B cell (primary cell): ENCODE measurements around the gene MICA. TPM values are rescaled to one million over a fixed set of nuclear protein-coding genes. Genes with fewer than 3 reads are reported as not detected.
"Not testable (repeated sequence)": the region's sequence is repeated elsewhere in the genome, so short reads cannot be mapped to it uniquely, and the experiment has no call there.

Experiments
- ATAC-seq: fragments of 200-7000 bp; cut with Tn5 transposase; one replicate; pipeline ENCODE4 v1.10.0; 2021; ENCODE audit warnings: low read depth, mild to moderate bottlenecking, moderate number of reproducible peaks, moderate library complexity
- CTCF ChIA-PET: fragments of 350-600 bp; sonication (Branson Sonifier 250); formaldehyde crosslinking; loops from one replicate; lab custom pipeline; 2021; ENCODE audit warnings: antibody characterized with exemption, inconsistent platforms; lab: Charles Lee
- POLR2A ChIA-PET: fragments of 350-600 bp; sonication (Branson Sonifier 250); formaldehyde crosslinking; loops from one replicate; lab custom pipeline; 2021; ENCODE audit warnings: antibody characterized with exemption; lab: Charles Lee
- DNase-seq: peaks from one replicate; pipeline ENCODE4 v3.0.0; 2013
- H2AFZ ChIP-seq: 2 replicates; pipeline ENCODE4 v1.6.1; 2012; ENCODE audit warnings: mild to moderate bottlenecking, low read depth, low read length; ENCODE audit not compliant: insufficient read depth, poor library complexity, severe bottlenecking
- H3K27ac ChIP-seq, 2 donors: 1 replicate in 1 of 2; 2 replicates in 1 of 2; pipeline ENCODE4 v1.5.1; 2012 to 2013; ENCODE audit warnings: low read length in 2 of 2, mild to moderate bottlenecking in 2 of 2, moderate library complexity in 1 of 2
- H3K27me3 ChIP-seq, 4 experiments: fragments of 200-600 bp in 1 of 4; sonication (generic) in 1 of 4; replicated peaks in 1 of 4; 1 replicate in 2 of 4; 2 replicates in 2 of 4; pipeline versions ENCODE4 v1.6.1 to v1.7.0; 2013 to 2016; ENCODE audit warnings: low read length in 3 of 4, mild to moderate bottlenecking in 2 of 4, mixed read lengths in 1 of 4, moderate library complexity in 1 of 4; ENCODE audit not compliant: insufficient read depth in 4 of 4, control insufficient read depth in 3 of 4; ENCODE audit errors: control extremely low read depth in 1 of 4
- H3K36me3 ChIP-seq, 2 experiments: replicated peaks in 1 of 2; 1 replicate in 1 of 2; 2 replicates in 1 of 2; pipeline versions ENCODE4 v1.6.1 to v1.7.1; 2013; ENCODE audit warnings: low read length in 1 of 2; ENCODE audit not compliant: insufficient read depth in 2 of 2, control insufficient read depth in 1 of 2; ENCODE audit errors: control extremely low read depth in 1 of 2, extremely low read depth in 1 of 2
- H3K4me1 ChIP-seq, 2 donors: fragments of 200-600 bp in 1 of 2; sonication (generic) in 1 of 2; 1 replicate in 1 of 2; 2 replicates in 1 of 2; pipeline versions ENCODE4 v1.5.1 to v1.6.1; 2013 to 2017; ENCODE audit warnings: low read length in 2 of 2; ENCODE audit not compliant: control insufficient read depth in 2 of 2, insufficient read depth in 2 of 2
- H3K4me2 ChIP-seq: replicated peaks from 2 replicates; pipeline ENCODE3; 2012; ENCODE audit warnings: mild to moderate bottlenecking, low read depth, low read length; ENCODE audit not compliant: poor library complexity, severe bottlenecking
- H3K4me3 ChIP-seq, 5 experiments: fragments of 200-600 bp in 1 of 5; sonication (generic) in 1 of 5; 1 replicate in 3 of 5; 2 replicates in 2 of 5; pipeline versions ENCODE4 v1.5.1 to v1.7.0; 2011 to 2016; ENCODE audit warnings: low read length in 4 of 5, mild to moderate bottlenecking in 4 of 5, low read depth in 2 of 5, control low read depth in 1 of 5, moderate library complexity in 1 of 5; ENCODE audit not compliant: insufficient read depth in 1 of 5; ENCODE audit errors: control extremely low read depth in 1 of 5, extremely low read depth in 1 of 5
- H3K79me2 ChIP-seq: fragments of 200-600 bp; sonication (generic); one replicate; pipeline ENCODE4 v1.6.0; 2016; ENCODE audit warnings: low read length; ENCODE audit not compliant: control insufficient read depth, insufficient read depth
- H3K9ac ChIP-seq: fragments of 200-600 bp; sonication (generic); 2 replicates; pipeline ENCODE4 v1.6.1; 2017; ENCODE audit warnings: mild to moderate bottlenecking, low read length, moderate library complexity
- H3K9me3 ChIP-seq, 3 donors: one replicate each; pipeline versions ENCODE4 v1.6.1 to v1.7.1; 2013; ENCODE audit warnings: low read length in 2 of 3; ENCODE audit not compliant: control insufficient read depth in 2 of 3, insufficient read depth in 1 of 3; ENCODE audit errors: control extremely low read depth in 1 of 3
- H4K20me1 ChIP-seq: 2 replicates; pipeline ENCODE4 v1.6.0; 2012; ENCODE audit warnings: mild to moderate bottlenecking, low read length; ENCODE audit not compliant: insufficient read depth, control insufficient read depth, poor library complexity, severe bottlenecking
- H3K27ac Mint-ChIP-seq: one replicate; pipeline ENCODE4 v1.8.0; 2021; ENCODE audit warnings: mixed read lengths
- H3K27me3 Mint-ChIP-seq: one replicate; pipeline ENCODE4 v1.8.0; 2021; ENCODE audit warnings: mixed read lengths
- H3K4me1 Mint-ChIP-seq: one replicate; pipeline ENCODE4 v1.8.0; 2021; ENCODE audit warnings: mixed read lengths
- H3K4me3 Mint-ChIP-seq: one replicate; pipeline ENCODE4 v1.8.0; 2021; ENCODE audit warnings: mixed read lengths
- H3K9me3 Mint-ChIP-seq: one replicate; pipeline ENCODE4 v1.8.0; 2022; ENCODE audit warnings: mixed read lengths; ENCODE audit not compliant: insufficient read depth
- EZH2 ChIP-seq: IDR thresholded peaks from 2 replicates; pipeline ENCODE4 v1.6.1; 2012; ENCODE audit warnings: borderline replicate concordance, low read depth, mild to moderate bottlenecking, moderate library complexity, low read length; ENCODE audit not compliant: insufficient read depth, poor library complexity, severe bottlenecking
- WGBS: methylation state at CpG from one replicate; pipeline ENCODE4 v1.1.5; 2013; ENCODE audit warnings: missing lambda C conversion rate; ENCODE audit not compliant: insufficient coverage; 5-methylcytosine and 5-hydroxymethylcytosine counted together
- intact Hi-C: fragments of 100-400 bp; cut with micrococcal nuclease; formaldehyde crosslinking; loops from one replicate; pipeline ENCODE4 v1.10.0; 2022
- polyA plus RNA-seq: library from polyadenylated mRNA; depleted of rRNA; stranded (reverse); fragments of >200 nt; gene quantifications from 2 replicates; pipeline ENCODE4 v1.2.3, GENCODE V29; 2012
- total RNA-seq, 2 donors: library from RNA; stranded (reverse); fragments of 120-200 nt in 1 of 2; gene quantifications; 1 replicate in 1 of 2; 2 replicates in 1 of 2; pipeline versions ENCODE4 v1.2.3 to v1.2.4, GENCODE V29; 2013 to 2022
- TF ChIP-seq, protein P1 (sequence below): fragments of 200-600 bp; IDR thresholded peaks from one replicate; pipeline ENCODE4 v1.8.0; 2022; ENCODE audit warnings: antibody characterized with exemption, mild to moderate bottlenecking

MICA gene
- total and polyA plus RNA-seq, 2 donors (not counting 1 experiment from before 2014, with no cell fraction given): 13.9 to 28.5 TPM

GRCh38 chr6:31412506-31412905 is 9.1 kb downstream of the MICA start:
- no peak overlapping the region for H3K27ac ChIP-seq

DNA sequence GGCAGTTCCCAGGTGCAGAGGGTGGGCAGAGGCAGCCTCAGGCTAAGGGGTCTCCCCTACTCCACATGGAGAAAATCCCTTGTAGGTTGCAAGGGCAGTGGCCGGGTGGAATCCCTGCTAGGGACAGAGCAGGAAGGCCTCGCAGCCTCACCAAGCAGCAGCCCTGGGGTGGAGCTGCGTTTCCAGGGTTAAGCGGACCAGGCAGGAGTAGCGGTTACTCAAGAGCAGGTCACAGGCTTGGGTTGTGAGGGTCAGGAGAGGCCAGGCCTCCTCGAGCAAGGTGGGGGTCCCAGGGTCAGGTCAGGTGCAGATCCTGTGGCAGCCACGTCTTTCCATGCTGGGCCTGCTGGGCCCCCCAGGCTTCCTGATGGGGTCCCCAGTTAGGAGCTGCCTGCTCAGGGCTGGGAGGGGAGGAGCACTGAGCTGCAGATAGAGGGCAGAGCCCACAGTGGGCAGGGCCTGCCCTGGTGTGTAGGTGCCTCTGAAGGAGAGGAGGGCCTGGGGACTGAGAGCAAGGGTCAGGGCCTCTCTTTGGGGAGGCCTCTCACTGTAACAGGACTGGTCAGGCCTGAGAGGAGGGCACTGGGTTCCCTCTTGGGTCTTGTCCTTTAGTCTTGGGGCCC is 10.9 kb downstream of the MICA start:
- H3K4me1 Mint-ChIP-seq: peaks cover 12% of the 10 kb centered on the region
- POLR2A ChIA-PET, H3K27ac ChIP-seq, H3K4me3 Mint-ChIP-seq, H3K27me3 Mint-ChIP-seq, ATAC-seq, H3K4me2 ChIP-seq, H3K4me3 ChIP-seq, DNase-seq, H3K4me1 ChIP-seq, H2AFZ ChIP-seq, intact Hi-C loops, H3K9me3 Mint-ChIP-seq, H3K27ac Mint-ChIP-seq, H3K27me3 ChIP-seq, H3K9ac ChIP-seq: not testable (repeated sequence)
- peaks cover 40% of the 10 kb centered on the region for H4K20me1 ChIP-seq
- H3K9me3 ChIP-seq: peaks cover 0 to 12% (median 4%) of the 10 kb centered on the region in 3 donors
- peaks cover 26% of the 10 kb centered on the region for H3K79me2 ChIP-seq
- 91% methylated on average over 7 of the region's 7 CpGs for WGBS
- CTCF ChIA-PET: interaction anchor here (1.0 kb wide), 1 partner anchor 26 kb away, joined by 3 read pairs; no protein-coding TSS in a partner anchor
- H3K36me3 ChIP-seq: peaks cover 4 to 38% of the 10 kb centered on the region in 2 experiments

More at GRCh38 chr6:31412506-31412905, 9.1 kb downstream of the MICA start:
- Histone ChIP-seq H3K9me3 (peaks cover 0 to 4% (median 4%) of the 10 kb centered on the region in 3 donors), H3K79me2 (peaks cover 43% of the 10 kb centered on the region), H3K9ac (no peak overlapping the region), H3K4me1 (peaks cover 0 to 4% of the 10 kb centered on the region in 2 donors), H3K27me3 (no peaks in the 10 kb centered on the region), H4K20me1 (peaks cover 51% of the 10 kb centered on the region), H3K4me2 (no peak overlapping the region), H3K4me3 (no peak overlapping the region), H2AFZ (no peak overlapping the region), H3K36me3 (peaks cover 4 to 38% of the 10 kb centered on the region in 2 experiments)
- Mint-ChIP-seq H3K4me1 (peaks cover 22% of the 10 kb centered on the region), H3K27me3 (no peaks in the 10 kb centered on the region), H3K4me3 (no peak overlapping the region), H3K9me3 (no peaks in the 10 kb centered on the region), H3K27ac (no peak overlapping the region)
- ChIA-PET CTCF (no interaction called here), POLR2A (no interaction called here)
- ATAC-seq (no peak), DNase-seq (no peak)
- 100% methylated on average over 3 of the region's 8 CpGs for WGBS
- intact Hi-C loops: no loop called here
- no peak for TF ChIP-seq EZH2
- TF ChIP-seq, protein P1, sequence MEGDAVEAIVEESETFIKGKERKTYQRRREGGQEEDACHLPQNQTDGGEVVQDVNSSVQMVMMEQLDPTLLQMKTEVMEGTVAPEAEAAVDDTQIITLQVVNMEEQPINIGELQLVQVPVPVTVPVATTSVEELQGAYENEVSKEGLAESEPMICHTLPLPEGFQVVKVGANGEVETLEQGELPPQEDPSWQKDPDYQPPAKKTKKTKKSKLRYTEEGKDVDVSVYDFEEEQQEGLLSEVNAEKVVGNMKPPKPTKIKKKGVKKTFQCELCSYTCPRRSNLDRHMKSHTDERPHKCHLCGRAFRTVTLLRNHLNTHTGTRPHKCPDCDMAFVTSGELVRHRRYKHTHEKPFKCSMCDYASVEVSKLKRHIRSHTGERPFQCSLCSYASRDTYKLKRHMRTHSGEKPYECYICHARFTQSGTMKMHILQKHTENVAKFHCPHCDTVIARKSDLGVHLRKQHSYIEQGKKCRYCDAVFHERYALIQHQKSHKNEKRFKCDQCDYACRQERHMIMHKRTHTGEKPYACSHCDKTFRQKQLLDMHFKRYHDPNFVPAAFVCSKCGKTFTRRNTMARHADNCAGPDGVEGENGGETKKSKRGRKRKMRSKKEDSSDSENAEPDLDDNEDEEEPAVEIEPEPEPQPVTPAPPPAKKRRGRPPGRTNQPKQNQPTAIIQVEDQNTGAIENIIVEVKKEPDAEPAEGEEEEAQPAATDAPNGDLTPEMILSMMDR: no peak
